Measurements from ENCODE around the gene FOXO3B. TPM values are rescaled to one million over a fixed set of nuclear protein-coding genes. Genes with fewer than 3 reads are reported as not detected.

The FOXO3B gene
- total and polyA plus RNA-seq, 4 experiments from 2014 or later: 1.1 to 7.1 (median 4.6) TPM

Other genes starting within 250 kb of the FOXO3B start
- not detected for gene LGALS9C, start 205.5 kb downstream of the FOXO3B start, total RNA-seq
- gene LGALS9C, start 205.5 kb downstream of the FOXO3B start, polyA plus RNA-seq: not detected
- not detected for gene TBC1D28, start 37.9 kb downstream of the FOXO3B start, total RNA-seq
- gene TBC1D28, start 37.9 kb downstream of the FOXO3B start, polyA plus RNA-seq: not detected
- gene FBXW10, start 61.7 kb upstream of the FOXO3B start, total RNA-seq: not detected
- not detected for gene FBXW10, start 61.7 kb upstream of the FOXO3B start, polyA plus RNA-seq
- gene TVP23B, start 98.9 kb upstream of the FOXO3B start, total RNA-seq: 10 to 100 TPM; 37.3 to 38.6 TPM
- 10 to 100 TPM; 53.0 to 69.0 TPM for gene TVP23B, start 98.9 kb upstream of the FOXO3B start, polyA plus RNA-seq
- 10 to 100 TPM; 52.7 to 55.6 TPM for gene PRPSAP2, start 175.8 kb upstream of the FOXO3B start, total RNA-seq
- gene PRPSAP2, start 175.8 kb upstream of the FOXO3B start, polyA plus RNA-seq: 10 to 100 TPM; 32.3 to 45.9 TPM

Data from CD4-positive, alpha-beta memory T cell (primary cell).